ENCODE measurements around the gene CCDC134.

The CCDC134 gene

GRCh38 chr22:41828516-41828915 lies 28.0 kb downstream of the CCDC134 start:
- no peak for ATAC-seq
- TF ChIP-seq ESRRG (CRISPR knock-in tag; IDR thresholded peaks at IDR 0.05): no peak
- TF ChIP-seq ARNTL (CRISPR knock-in tag; IDR thresholded peaks at IDR 0.05; ENCODE audit: borderline replicate concordance, low read depth): no peak

GRCh38 chr22:41830174-41830573 lies 29.7 kb downstream of the CCDC134 start:
- TF ChIP-seq SNAI2 (CRISPR knock-in tag; IDR thresholded peaks at IDR 0.05): no peak
- TF ChIP-seq TSHZ2 (CRISPR knock-in tag; IDR thresholded peaks at IDR 0.05): no peak
- ATAC-seq: no peak

GRCh38 chr22:41831383-41831782 lies 30.9 kb downstream of the CCDC134 start:
- no peak for TF ChIP-seq TCF4 (CRISPR knock-in tag; IDR thresholded peaks at IDR 0.05; ENCODE audit: borderline replicate concordance)
- no peak for ATAC-seq

- ATAC-seq: no peak
- TF ChIP-seq CREB5 (CRISPR knock-in tag; IDR thresholded peaks at IDR 0.05; ENCODE audit: low read depth) (no peak), ZNF8 (CRISPR knock-in tag; IDR thresholded peaks at IDR 0.05) (no peak), OSR1 (CRISPR knock-in tag; IDR thresholded peaks at IDR 0.05) (no peak), ESRRG (CRISPR knock-in tag; IDR thresholded peaks at IDR 0.05) (no peak), POU6F1 (CRISPR knock-in tag; IDR thresholded peaks at IDR 0.05; ENCODE audit: borderline replicate concordance, low read depth) (no peak), ISL1 (CRISPR knock-in tag; IDR thresholded peaks at IDR 0.05) (no peak), ARNTL (CRISPR knock-in tag; IDR thresholded peaks at IDR 0.05; ENCODE audit: borderline replicate concordance, low read depth) (no peak), ZNF70 (CRISPR knock-in tag; IDR thresholded peaks at IDR 0.05) (no peak), CSDC2 (CRISPR knock-in tag; IDR thresholded peaks at IDR 0.05) (no peak), ZC3H10 (CRISPR knock-in tag; IDR thresholded peaks at IDR 0.05) (no peak), BACH2 (CRISPR knock-in tag; IDR thresholded peaks at IDR 0.05; ENCODE audit: borderline replicate concordance) (no peak), ZNF565 (CRISPR knock-in tag; conservative IDR thresholded peaks at IDR 0.05; ENCODE audit: low read depth) (no peak), RARB (CRISPR knock-in tag; IDR thresholded peaks at IDR 0.05) (no peak), GLIS3 (CRISPR knock-in tag; IDR thresholded peaks at IDR 0.05) (no peak), SNAI2 (CRISPR knock-in tag; IDR thresholded peaks at IDR 0.05) (no peak), CSRNP3 (CRISPR knock-in tag; IDR thresholded peaks at IDR 0.05) (no peak), ZFP3 (CRISPR knock-in tag; IDR thresholded peaks at IDR 0.05) (no peak)
Observed at GRCh38 chr22:41831828-41832552, 31.5 kb downstream of the CCDC134 start.
